HEK293T (cell line): ENCODE data around the gene CD81.

Experiments used
- CTCF ChIA-PET: fragments of 350-600 bp; formaldehyde crosslinking; extraction: SDS; loops from one replicate; lab custom pipeline; 2021; ENCODE audit warnings: antibody characterized with exemption, inconsistent platforms; lab: Yijun Ruan, JAX
- POLR2A ChIA-PET: fragments of 350-600 bp; formaldehyde crosslinking; extraction: SDS; loops from one replicate; lab custom pipeline; 2020; ENCODE audit warnings: antibody characterized with exemption, inconsistent platforms; lab: Yijun Ruan, JAX
- DNase-seq: peaks from one replicate; pipeline ENCODE4 v3.0.0; 2012; ENCODE audit warnings: mixed read lengths; ENCODE audit errors: extremely low spot score
- ARNT ChIP-seq: fragments of 450-650 bp; IDR thresholded peaks from 2 replicates; pipeline ENCODE4 v1.6.1; 2017; ENCODE audit warnings: mild to moderate bottlenecking
- BHLHE40 ChIP-seq: fragments of 450-650 bp; IDR thresholded peaks from 2 replicates; pipeline ENCODE4 v1.6.1; 2016; ENCODE audit warnings: mild to moderate bottlenecking, moderate library complexity, borderline replicate concordance
- CTBP1 ChIP-seq: fragments of 450-650 bp; IDR thresholded peaks from 2 replicates; pipeline ENCODE4 v1.6.1; 2016; ENCODE audit warnings: borderline replicate concordance
- ELF4 ChIP-seq: fragments of 450-650 bp; IDR thresholded peaks from 2 replicates; pipeline ENCODE4 v1.6.1; 2017; ENCODE audit warnings: antibody characterized with exemption
- FOXA1 ChIP-seq: fragments of 450-650 bp; IDR thresholded peaks from 2 replicates; pipeline ENCODE4 v1.6.1; 2016; ENCODE audit warnings: mild to moderate bottlenecking
- FOXK2 ChIP-seq: fragments of 450-650 bp; IDR thresholded peaks from 2 replicates; pipeline ENCODE4 v1.6.1; 2016; ENCODE audit warnings: mild to moderate bottlenecking
- FOXM1 ChIP-seq: fragments of 450-650 bp; IDR thresholded peaks from 2 replicates; pipeline ENCODE4 v1.6.1; 2017; ENCODE audit warnings: mild to moderate bottlenecking, borderline replicate concordance
- HDGF ChIP-seq: fragments of 450-650 bp; IDR thresholded peaks from 2 replicates; pipeline ENCODE4 v1.6.1; 2017; ENCODE audit warnings: antibody characterized with exemption, borderline replicate concordance
- L3MBTL2 ChIP-seq: fragments of 450-650 bp; conservative IDR thresholded peaks from 2 replicates; pipeline ENCODE4 v1.6.1; 2016; ENCODE audit warnings: mild to moderate bottlenecking
- LEF1 ChIP-seq: fragments of 450-650 bp; IDR thresholded peaks from 2 replicates; pipeline ENCODE4 v1.6.1; 2017; ENCODE audit warnings: mild to moderate bottlenecking, borderline replicate concordance
- NFRKB ChIP-seq: fragments of 450-650 bp; IDR thresholded peaks from 2 replicates; pipeline ENCODE4 v1.6.1; 2016; ENCODE audit warnings: mild to moderate bottlenecking, moderate library complexity
- PKNOX1 ChIP-seq: fragments of 450-650 bp; IDR thresholded peaks from 2 replicates; pipeline ENCODE4 v1.6.1; 2016
- SP1 ChIP-seq: fragments of 450-650 bp; IDR thresholded peaks from 2 replicates; pipeline ENCODE4 v1.6.1; 2017
- SUZ12 ChIP-seq: fragments of 450-650 bp; IDR thresholded peaks from 2 replicates; pipeline ENCODE4 v1.6.1; 2016; ENCODE audit warnings: mild to moderate bottlenecking
- TARDBP ChIP-seq: fragments of 450-650 bp; IDR thresholded peaks from 2 replicates; pipeline ENCODE4 v1.6.1; 2016
- ZNF384 ChIP-seq: fragments of 450-650 bp; IDR thresholded peaks from 2 replicates; pipeline ENCODE4 v1.6.1; 2016

Gene CD81

GRCh38 chr11:2396471-2396870 is 19.4 kb downstream of the CD81 start:
- TF ChIP-seq FOXK2 (no peak), NFRKB (no peak), ELF4 (no peak), SUZ12 (no peak), L3MBTL2 (no peak), FOXM1 (no peak), ZNF384 (no peak), SP1 (no peak), BHLHE40 (no peak), TARDBP (no peak), HDGF (no peak), LEF1 (no peak), FOXA1 (no peak), CTBP1 (no peak), ARNT (no peak), PKNOX1 (no peak)
- CTCF ChIA-PET: no interaction called here
- DNase-seq: no peak
- POLR2A ChIA-PET: interaction anchor here (1.1 kb wide), 1 partner anchor 23 kb away, joined by 3 read pairs; no protein-coding TSS in a partner anchor

GRCh38 chr11:2397005-2397404 is 19.9 kb downstream of the CD81 start:
- no peak for DNase-seq
- ChIA-PET CTCF (no interaction called here), POLR2A (interaction anchor here (1.1 kb wide), 1 partner anchor 23 kb away, joined by 3 read pairs; no protein-coding TSS in a partner anchor)
- TF ChIP-seq ARNT (no peak), SUZ12 (no peak), HDGF (no peak), PKNOX1 (no peak)

- TF ChIP-seq BHLHE40 (no peak), FOXM1 (no peak), TARDBP (no peak), ZNF384 (no peak), NFRKB (no peak), PKNOX1 (no peak), FOXK2 (no peak), HDGF (no peak), CTBP1 (no peak), SP1 (no peak), L3MBTL2 (no peak), FOXA1 (no peak)
- ChIA-PET POLR2A (interaction anchor here (1.2 to 3.4 kb wide), 4 partner anchors 8 to 94 kb away, joined by 4 to 18 read pairs (median 5); partner anchors contain the start of gene CD81), CTCF (interaction anchor here (1.4 to 2.9 kb wide), 2 partner anchors 21 to 94 kb away, joined by 9 to 27 read pairs; no protein-coding TSS in a partner anchor)
- DNase-seq: no peak
Measured at GRCh38 chr11:2398664-2399355, 21.7 kb downstream of the CD81 start.

GRCh38 chr11:2399488-2400068 is 22.5 kb downstream of the CD81 start:
- ChIA-PET POLR2A (interaction anchor here (1.2 to 4.5 kb wide), 8 partner anchors 9 to 492 kb away, joined by 3 to 30 read pairs (median 5); partner anchors contain the start of gene CD81), CTCF (interaction anchor here (1.2 to 2.9 kb wide), 4 partner anchors 10 to 205 kb away, joined by 3 to 27 read pairs (median 4); no protein-coding TSS in a partner anchor)
- TF ChIP-seq PKNOX1: no peak
- TF ChIP-seq BHLHE40: no peak
- TF ChIP-seq ARNT: no peak
- no peak for TF ChIP-seq L3MBTL2
- TF ChIP-seq SUZ12: no peak
- TF ChIP-seq CTBP1: no peak
- TF ChIP-seq LEF1: no peak
- no peak for TF ChIP-seq FOXA1
- TF ChIP-seq HDGF: no peak
- no peak for TF ChIP-seq NFRKB
- no peak for TF ChIP-seq ZNF384
- TF ChIP-seq FOXM1: no peak
- no peak for TF ChIP-seq SP1
- TF ChIP-seq ELF4: no peak
- TF ChIP-seq TARDBP: no peak
- no peak for TF ChIP-seq FOXK2
- DNase-seq: peak; percentile 30
